Liver (tissue), 9 donors: ENCODE measurements around the gene GIMAP2. TPM values are rescaled to one million over a fixed set of nuclear protein-coding genes. Genes with fewer than 3 reads are reported as not detected.

ENCODE experiments used
- DNase-seq: peaks from one replicate; pipeline ENCODE4 v3.0.0-alpha.2; 2017; ENCODE audit warnings: low spot score
- H3K27ac ChIP-seq, 2 donors: one replicate each; pipeline ENCODE4 v1.7.0; 2013; ENCODE audit warnings: inconsistent platforms in 2 of 2, low read length in 2 of 2, control low read depth in 1 of 2, low read depth in 1 of 2, mild to moderate bottlenecking in 1 of 2
- H3K27me3 ChIP-seq, 4 donors: one replicate each; pipeline versions ENCODE4 v1.6.1 to v1.7.0; 2013; ENCODE audit warnings: low read length in 3 of 4, inconsistent platforms in 1 of 4, mild to moderate bottlenecking in 1 of 4, moderate library complexity in 1 of 4; ENCODE audit not compliant: control insufficient read depth in 4 of 4, insufficient read depth in 4 of 4
- H3K36me3 ChIP-seq, 4 donors: one replicate each; pipeline versions ENCODE4 v1.6.1 to v1.7.0; 2013; ENCODE audit warnings: low read length in 3 of 4, mild to moderate bottlenecking in 3 of 4, low read depth in 1 of 4, moderate library complexity in 1 of 4; ENCODE audit not compliant: control insufficient read depth in 4 of 4, insufficient read depth in 3 of 4
- H3K4me1 ChIP-seq, 4 donors: one replicate each; pipeline versions ENCODE4 v1.6.1 to v1.7.0; 2013; ENCODE audit warnings: low read length in 3 of 4, mild to moderate bottlenecking in 3 of 4, moderate library complexity in 1 of 4; ENCODE audit not compliant: control insufficient read depth in 4 of 4, insufficient read depth in 4 of 4
- H3K4me3 ChIP-seq, 3 donors: one replicate each; pipeline versions ENCODE4 v1.6.1 to v1.7.0; 2013; ENCODE audit warnings: low read length in 3 of 3, control low read depth in 1 of 3, low read depth in 1 of 3, mild to moderate bottlenecking in 1 of 3
- H3K9ac ChIP-seq, 2 donors: one replicate each; pipeline ENCODE4 v1.7.0; 2013; ENCODE audit warnings: low read length in 2 of 2, mild to moderate bottlenecking in 2 of 2, moderate library complexity in 2 of 2, control low read depth in 1 of 2, low read depth in 1 of 2
- H3K9me3 ChIP-seq, 4 donors: one replicate each; pipeline versions ENCODE4 v1.6.1 to v1.7.0; 2013; ENCODE audit warnings: low read length in 3 of 4; ENCODE audit not compliant: control insufficient read depth in 4 of 4
- CTCF ChIP-seq: fragments of 150-350 bp; IDR thresholded peaks from 2 replicates; pipeline ENCODE4 v1.5.1; 2017; ENCODE audit warnings: improper control_type of control experiment, low read depth, low read length; ENCODE audit not compliant: missing input control
- EGR1 ChIP-seq, 2 donors: IDR thresholded peaks; 2 replicates each; pipeline ENCODE4 v1.6.1; 2016 to 2018; ENCODE audit warnings: antibody characterized with exemption in 2 of 2, low read depth in 2 of 2
- FOXA1 ChIP-seq: IDR thresholded peaks from 2 replicates; pipeline ENCODE4 v1.6.1; 2016; ENCODE audit warnings: antibody characterized with exemption
- FOXA2 ChIP-seq: IDR thresholded peaks from 2 replicates; pipeline ENCODE4 v1.6.1; 2016; ENCODE audit warnings: antibody characterized with exemption
- GABPA ChIP-seq, 2 donors: IDR thresholded peaks in 1 of 2; conservative IDR thresholded peaks in 1 of 2; 2 replicates each; pipeline ENCODE4 v1.6.1; 2016; ENCODE audit warnings: antibody characterized with exemption in 2 of 2, mild to moderate bottlenecking in 1 of 2, moderate library complexity in 1 of 2
- HNF4A ChIP-seq, 2 donors: conservative IDR thresholded peaks; 2 replicates each; pipeline ENCODE4 v1.6.1; 2016; ENCODE audit warnings: antibody characterized with exemption in 2 of 2, mild to moderate bottlenecking in 2 of 2
- HNF4G ChIP-seq: IDR thresholded peaks from 2 replicates; pipeline ENCODE4 v1.6.1; 2016; ENCODE audit warnings: antibody characterized with exemption
- JUND ChIP-seq, 2 donors: IDR thresholded peaks; 2 replicates each; pipeline ENCODE4 v1.6.1; 2016; ENCODE audit warnings: antibody characterized with exemption in 2 of 2
- NR2F2 ChIP-seq: IDR thresholded peaks from 2 replicates; pipeline ENCODE4 v1.6.1; 2016; ENCODE audit warnings: antibody characterized with exemption
- RAD21 ChIP-seq, 2 donors: IDR thresholded peaks; 2 replicates each; pipeline ENCODE4 v1.6.1; 2016; ENCODE audit warnings: antibody characterized with exemption in 2 of 2, mild to moderate bottlenecking in 2 of 2
- RXRA ChIP-seq, 2 donors: IDR thresholded peaks; 2 replicates each; pipeline ENCODE4 v1.6.1; 2017 to 2018; ENCODE audit warnings: antibody characterized with exemption in 2 of 2, mild to moderate bottlenecking in 1 of 2
- SP1 ChIP-seq: IDR thresholded peaks from 2 replicates; pipeline ENCODE4 v1.6.1; 2018; ENCODE audit warnings: antibody characterized with exemption, mild to moderate bottlenecking
- TAF1 ChIP-seq: conservative IDR thresholded peaks from 2 replicates; pipeline ENCODE4 v1.6.1; 2016; ENCODE audit warnings: antibody characterized with exemption, mild to moderate bottlenecking
- YY1 ChIP-seq: IDR thresholded peaks from 2 replicates; pipeline ENCODE4 v1.6.1; 2016; ENCODE audit warnings: antibody characterized with exemption, mild to moderate bottlenecking
- ZBTB33 ChIP-seq: IDR thresholded peaks from 2 replicates; pipeline ENCODE4 v1.6.1; 2016; ENCODE audit warnings: antibody characterized with exemption
- WGBS: extraction: QIAGEN DNeasy Blood & Tissue Kit; methylation state at CpG from one replicate; pipeline ENCODE4 v1.1.7; 2013; 5-methylcytosine and 5-hydroxymethylcytosine counted together
- polyA plus RNA-seq, 2 donors: library from polyadenylated mRNA; stranded (reverse) in 1 of 2; unstranded in 1 of 2; fragments of 200-250 nt in 1 of 2; fragments of >200 nt in 1 of 2; fragmentation: Nextera tagmentation in 1 of 2; extraction: Ambion mirVana in 1 of 2; gene quantifications; one replicate each; pipeline versions ENCODE4 v1.2.1 to v1.2.3, GENCODE V29; 2013 to 2015
- total RNA-seq, 2 donors: library from RNA; depleted of rRNA; stranded (reverse); fragments of >200 nt; gene quantifications; one replicate each; pipeline ENCODE4 v1.2.3, GENCODE V29; 2014
- TF ChIP-seq, protein P1 (sequence below): IDR thresholded peaks from 2 replicates; pipeline ENCODE4 v1.6.1; 2016; ENCODE audit warnings: antibody characterized with exemption
- TF ChIP-seq, protein P2 (sequence below): IDR thresholded peaks from 2 replicates; pipeline ENCODE4 v1.6.1; 2016; ENCODE audit warnings: antibody characterized with exemption
- TF ChIP-seq, protein P3 (sequence below): IDR thresholded peaks from 2 replicates; pipeline ENCODE4 v1.6.1; 2016; ENCODE audit warnings: antibody characterized with exemption, mild to moderate bottlenecking
- donor health status: healthy.
- donor health status: healthy.
- donor health status: healthy.
- donor health status: healthy.
- donor health status: healthy.

Gene GIMAP2
- total and polyA plus RNA-seq, 4 donors = 4.9 to 9.2 (median 6.0) TPM

DNA sequence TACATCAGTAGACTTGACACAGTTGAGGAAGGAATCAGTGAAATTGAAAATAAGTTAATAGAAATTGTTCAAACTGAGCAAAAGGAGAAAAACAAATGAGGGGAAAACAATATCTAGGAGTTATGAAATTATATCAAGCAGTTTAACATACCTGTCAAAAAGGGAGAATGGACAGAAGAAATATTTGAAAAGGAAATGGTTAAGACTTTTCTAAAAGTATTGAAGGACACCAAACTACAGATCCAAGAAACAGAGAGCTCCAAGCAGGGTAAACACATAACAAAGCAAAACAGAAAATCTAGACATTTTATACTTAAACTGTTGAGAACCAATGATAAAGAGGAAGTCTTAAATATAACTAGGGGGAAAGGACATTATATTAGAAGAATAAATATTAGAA lies 43.1 kb downstream of the GIMAP2 start:
- H3K4me1 ChIP-seq = peaks cover 0 to 25% (median 20%) of the 10 kb centered on the region in 4 donors
- TF ChIP-seq ZBTB33 (no peak), RAD21 (IDR thresholded peaks at IDR 0.05) (no peak), JUND (IDR thresholded peaks at IDR 0.05) (no peak), SP1 (no peak), FOXA2 (no peak), RXRA (IDR thresholded peaks at IDR 0.05) (no peak), HNF4A (conservative IDR thresholded peaks at IDR 0.05) (no peak), CTCF (no peak), GABPA (IDR thresholded peaks at IDR 0.05 in 1 of 2, conservative IDR thresholded peaks at IDR 0.05 in 1 of 2) (no peak), TAF1 (no peak), NR2F2 (no peak), FOXA1 (no peak), YY1 (no peak), EGR1 (IDR thresholded peaks at IDR 0.05; ENCODE audit: low read depth in 2 of 2) (no peak)
- TF ChIP-seq, protein P1, sequence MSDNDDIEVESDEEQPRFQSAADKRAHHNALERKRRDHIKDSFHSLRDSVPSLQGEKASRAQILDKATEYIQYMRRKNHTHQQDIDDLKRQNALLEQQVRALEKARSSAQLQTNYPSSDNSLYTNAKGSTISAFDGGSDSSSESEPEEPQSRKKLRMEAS = no peak
- TF ChIP-seq, protein P2, sequence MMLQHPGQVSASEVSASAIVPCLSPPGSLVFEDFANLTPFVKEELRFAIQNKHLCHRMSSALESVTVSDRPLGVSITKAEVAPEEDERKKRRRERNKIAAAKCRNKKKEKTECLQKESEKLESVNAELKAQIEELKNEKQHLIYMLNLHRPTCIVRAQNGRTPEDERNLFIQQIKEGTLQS = no peak
- TF ChIP-seq, protein P3, sequence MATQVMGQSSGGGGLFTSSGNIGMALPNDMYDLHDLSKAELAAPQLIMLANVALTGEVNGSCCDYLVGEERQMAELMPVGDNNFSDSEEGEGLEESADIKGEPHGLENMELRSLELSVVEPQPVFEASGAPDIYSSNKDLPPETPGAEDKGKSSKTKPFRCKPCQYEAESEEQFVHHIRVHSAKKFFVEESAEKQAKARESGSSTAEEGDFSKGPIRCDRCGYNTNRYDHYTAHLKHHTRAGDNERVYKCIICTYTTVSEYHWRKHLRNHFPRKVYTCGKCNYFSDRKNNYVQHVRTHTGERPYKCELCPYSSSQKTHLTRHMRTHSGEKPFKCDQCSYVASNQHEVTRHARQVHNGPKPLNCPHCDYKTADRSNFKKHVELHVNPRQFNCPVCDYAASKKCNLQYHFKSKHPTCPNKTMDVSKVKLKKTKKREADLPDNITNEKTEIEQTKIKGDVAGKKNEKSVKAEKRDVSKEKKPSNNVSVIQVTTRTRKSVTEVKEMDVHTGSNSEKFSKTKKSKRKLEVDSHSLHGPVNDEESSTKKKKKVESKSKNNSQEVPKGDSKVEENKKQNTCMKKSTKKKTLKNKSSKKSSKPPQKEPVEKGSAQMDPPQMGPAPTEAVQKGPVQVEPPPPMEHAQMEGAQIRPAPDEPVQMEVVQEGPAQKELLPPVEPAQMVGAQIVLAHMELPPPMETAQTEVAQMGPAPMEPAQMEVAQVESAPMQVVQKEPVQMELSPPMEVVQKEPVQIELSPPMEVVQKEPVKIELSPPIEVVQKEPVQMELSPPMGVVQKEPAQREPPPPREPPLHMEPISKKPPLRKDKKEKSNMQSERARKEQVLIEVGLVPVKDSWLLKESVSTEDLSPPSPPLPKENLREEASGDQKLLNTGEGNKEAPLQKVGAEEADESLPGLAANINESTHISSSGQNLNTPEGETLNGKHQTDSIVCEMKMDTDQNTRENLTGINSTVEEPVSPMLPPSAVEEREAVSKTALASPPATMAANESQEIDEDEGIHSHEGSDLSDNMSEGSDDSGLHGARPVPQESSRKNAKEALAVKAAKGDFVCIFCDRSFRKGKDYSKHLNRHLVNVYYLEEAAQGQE = no peak

DNA sequence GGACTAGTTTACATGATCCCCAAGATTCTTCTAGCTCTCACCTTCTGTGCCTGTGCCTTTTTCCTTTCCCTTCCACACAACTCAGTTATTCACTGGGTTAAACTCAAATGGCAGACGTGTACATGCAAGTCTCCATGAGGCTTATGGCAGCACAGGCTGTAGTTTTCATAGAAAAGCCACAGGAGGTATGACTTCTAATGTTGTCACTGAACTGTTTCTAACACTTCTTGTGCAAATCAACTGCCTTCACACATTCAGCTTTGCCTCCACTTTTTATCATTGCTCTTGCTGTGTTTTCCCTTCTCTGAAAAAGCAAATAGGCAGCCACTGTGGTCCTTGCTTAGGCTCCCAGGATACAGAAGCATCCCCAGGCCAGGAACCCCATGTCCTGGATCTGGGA lies 46.4 kb downstream of the GIMAP2 start:
- Histone ChIP-seq H3K9ac (no peak overlapping the region), H3K9me3 (no peaks in the 10 kb centered on the region), H3K27ac (no peak overlapping the region), H3K36me3 (no peaks in the 10 kb centered on the region), H3K27me3 (no peaks in the 10 kb centered on the region), H3K4me1 (peaks cover 0 to 10% (median 9%) of the 10 kb centered on the region in 4 donors), H3K4me3 (no peak overlapping the region)
- DNase-seq = no peak
- 87% methylated on average over 1 of the region's 1 CpG for whole genome bisulfite sequencing
- TF ChIP-seq HNF4G (no peak), EGR1 (IDR thresholded peaks at IDR 0.05; ENCODE audit: low read depth in 2 of 2) (no peak), HNF4A (conservative IDR thresholded peaks at IDR 0.05) (no peak), RAD21 (IDR thresholded peaks at IDR 0.05) (no peak), TAF1 (no peak), FOXA1 (no peak), NR2F2 (no peak), JUND (IDR thresholded peaks at IDR 0.05) (no peak), ZBTB33 (no peak), GABPA (IDR thresholded peaks at IDR 0.05 in 1 of 2, conservative IDR thresholded peaks at IDR 0.05 in 1 of 2) (no peak), FOXA2 (no peak)
- TF ChIP-seq, protein P2 = no peak
- TF ChIP-seq, protein P1 = no peak

More for the DNA sequence above, 43.1 kb downstream of the GIMAP2 start:
- Histone ChIP-seq H3K4me3 (no peak overlapping the region), H3K9me3 (no peaks in the 10 kb centered on the region), H3K27ac (no peak overlapping the region), H3K36me3 (no peaks in the 10 kb centered on the region), H3K27me3 (no peaks in the 10 kb centered on the region), H3K9ac (no peak overlapping the region)
- no peak for DNase-seq
